ENCODE data around the gene POLDIP2. TPM values are rescaled to one million over a fixed set of nuclear protein-coding genes. Genes with fewer than 3 reads are reported as not detected.

Gene POLDIP2
- total RNA-seq, result 112 and 115 TPM in 2 replicates

GRCh38 chr17:28357061-28357900, at the start of gene POLDIP2:
Gene POLDIP2 (minus strand): TSS chr17:28357527. CDS start chr17:28357448, 79 bp downstream.
- Mint-ChIP-seq H3K36me3 (ENCODE audit: low read depth) (peaks cover 42% of the 10 kb centered on the region), H3K9me3 (no peaks in the 10 kb centered on the region), H3K27ac (peak within 1 kb of the TSS; percentile 93), H3K27me3 (no peaks in the 10 kb centered on the region), H3K4me3 (peak within 1 kb of the TSS; percentile 90), H3K4me1 (peaks cover 19% of the 10 kb centered on the region)
- DNase-seq, result peak; percentile 99
- intact Hi-C loops (cut with micrococcal nuclease), result loop anchor here (1.0 kb wide), 2 partner anchors 14 to 22 kb away; partner anchors contain the start of genes IFT20, SARM1 and TNFAIP1

DNA sequence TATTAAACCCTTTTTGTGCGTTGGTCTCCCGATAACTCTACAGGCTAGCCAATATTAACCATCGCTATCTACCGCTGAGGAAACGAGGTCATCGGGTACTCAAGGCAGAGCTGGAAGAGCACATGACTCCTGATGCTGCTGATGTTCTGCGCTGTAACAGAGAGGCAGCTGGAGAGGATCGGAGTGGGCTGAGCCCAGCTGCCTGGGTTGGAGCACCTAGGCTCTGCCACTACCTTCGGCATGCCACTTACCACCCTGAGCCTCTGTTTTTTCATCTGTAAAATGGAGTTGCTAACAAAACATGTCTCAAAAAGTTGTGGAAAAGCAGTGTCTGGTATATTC, 49.1 kb upstream of the POLDIP2 start:
- DNase-seq, result no peak
- peaks cover 7% of the 10 kb centered on the region for H3K4me1 Mint-ChIP-seq
- H3K9me3 Mint-ChIP-seq, result no peaks in the 10 kb centered on the region
- H3K27me3 Mint-ChIP-seq, result peaks cover 10% of the 10 kb centered on the region
- intact Hi-C loops (cut with micrococcal nuclease), result no loop called here
- peaks cover 3% of the 10 kb centered on the region for H3K36me3 Mint-ChIP-seq (ENCODE audit: low read depth)
- peak overlapping the region; percentile 39 for H3K27ac Mint-ChIP-seq
- peak overlapping the region; percentile 78 for H3K4me3 Mint-ChIP-seq

DNA sequence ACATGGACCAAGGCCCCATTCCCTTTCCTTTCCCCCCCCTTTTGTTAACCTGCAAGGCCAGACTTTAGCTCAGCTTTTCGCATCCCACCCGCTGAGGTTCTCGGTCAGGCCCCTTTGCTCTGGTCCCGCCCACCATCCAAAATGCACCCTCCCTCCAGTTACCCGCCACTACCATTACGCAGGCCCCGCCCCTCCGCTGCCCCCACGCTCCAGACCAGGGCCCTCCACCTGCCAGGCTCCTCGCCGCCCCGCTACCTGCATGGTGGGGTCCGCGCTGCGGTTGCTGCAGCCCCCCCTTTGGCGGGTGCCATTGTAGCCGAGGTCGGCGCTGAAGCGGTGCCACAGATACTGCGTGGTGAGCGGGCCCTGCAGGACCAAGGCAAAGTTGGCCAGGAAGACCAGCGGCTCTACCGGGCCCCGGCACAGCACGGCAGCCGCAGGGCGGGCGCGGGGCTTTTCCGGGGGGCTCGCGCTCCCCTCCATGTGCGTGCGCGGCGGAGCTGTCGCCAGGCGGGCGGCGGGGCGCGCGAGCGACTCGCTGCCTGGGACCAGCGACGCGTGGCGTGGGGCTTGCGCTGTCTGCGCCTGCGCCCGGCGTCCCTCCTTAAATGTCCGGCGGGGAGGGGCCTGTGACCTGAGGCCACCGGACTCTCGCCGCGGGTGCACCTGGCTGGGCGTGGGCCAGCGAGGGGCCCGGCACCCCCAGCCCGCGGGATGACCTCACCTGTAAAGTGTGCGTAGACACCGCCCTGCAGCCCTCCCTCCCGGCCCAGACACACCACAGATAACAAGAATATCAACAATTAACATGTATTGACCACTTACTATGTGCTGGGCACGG, 48.5 kb upstream of the POLDIP2 start, which contains the start of gene SLC46A1:
TSS of gene SLC46A1 (minus strand) at position 581 of the 841 bp plus-strand sequence. CDS start at position 483, 98 bp downstream.
- no peaks in the 10 kb centered on the region for H3K9me3 Mint-ChIP-seq
- H3K4me3 Mint-ChIP-seq, result peak within 1 kb of the TSS; percentile 80
- H3K4me1 Mint-ChIP-seq, result peaks cover 7% of the 10 kb centered on the region
- H3K36me3 Mint-ChIP-seq (ENCODE audit: low read depth), result peaks cover 3% of the 10 kb centered on the region
- intact Hi-C loops (cut with micrococcal nuclease), result no loop called here
- H3K27ac Mint-ChIP-seq, result peak within 1 kb of the TSS; percentile 39
- peak; percentile 81 for DNase-seq
- peaks cover 7% of the 10 kb centered on the region for H3K27me3 Mint-ChIP-seq

- no peak for DNase-seq
- Mint-ChIP-seq H3K4me3 (peak overlapping the region; percentile 80), H3K27me3 (peaks cover 5% of the 10 kb centered on the region), H3K27ac (no peak overlapping the region), H3K9me3 (no peaks in the 10 kb centered on the region), H3K4me1 (peaks cover 7% of the 10 kb centered on the region), H3K36me3 (ENCODE audit: low read depth) (peaks cover 3% of the 10 kb centered on the region)
- intact Hi-C loops (cut with micrococcal nuclease), result no loop called here
These were observed 47.7 kb upstream of the POLDIP2 start for GRCh38 chr17:28404812-28405570.

GRCh38 chr17:28404461-28404811, 47.1 kb upstream of the POLDIP2 start:
- Mint-ChIP-seq H3K9me3 (no peaks in the 10 kb centered on the region), H3K36me3 (ENCODE audit: low read depth) (peaks cover 3% of the 10 kb centered on the region), H3K27me3 (peaks cover 3% of the 10 kb centered on the region), H3K27ac (no peak overlapping the region), H3K4me1 (peaks cover 7% of the 10 kb centered on the region), H3K4me3 (peak overlapping the region; percentile 19)
- DNase-seq, result no peak
- intact Hi-C loops (cut with micrococcal nuclease), result no loop called here

GRCh38 chr17:28404007-28404406, 46.7 kb upstream of the POLDIP2 start:
- DNase-seq, result no peak
- no peak overlapping the region for H3K4me3 Mint-ChIP-seq
- no peaks in the 10 kb centered on the region for H3K9me3 Mint-ChIP-seq
- peaks cover 3% of the 10 kb centered on the region for H3K36me3 Mint-ChIP-seq (ENCODE audit: low read depth)
- H3K27ac Mint-ChIP-seq, result no peak overlapping the region
- H3K4me1 Mint-ChIP-seq, result peaks cover 7% of the 10 kb centered on the region
- intact Hi-C loops (cut with micrococcal nuclease), result no loop called here
- peaks cover 2% of the 10 kb centered on the region for H3K27me3 Mint-ChIP-seq

DNA sequence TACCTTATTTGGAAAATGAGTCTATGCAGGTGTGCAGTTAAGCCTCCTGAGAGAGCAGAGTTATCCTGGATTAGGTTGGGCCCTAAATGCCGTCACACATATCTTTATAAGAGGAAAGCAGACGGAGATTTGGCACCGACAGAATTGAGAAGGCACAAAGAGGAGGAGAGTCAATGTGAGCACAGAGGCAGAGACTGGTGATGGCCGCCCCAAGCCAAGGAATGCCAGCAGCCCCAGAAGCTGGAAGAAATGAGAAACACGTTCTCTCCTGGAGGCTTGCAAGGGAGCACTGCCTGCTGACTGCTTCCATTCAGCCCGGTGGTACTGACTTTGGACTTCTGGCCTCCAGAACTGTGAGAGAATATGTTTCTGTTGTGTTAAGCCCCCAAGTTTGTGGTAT, 45.5 kb upstream of the POLDIP2 start:
- intact Hi-C loops (cut with micrococcal nuclease), result no loop called here
- H3K27ac Mint-ChIP-seq, result no peak overlapping the region
- no peaks in the 10 kb centered on the region for H3K9me3 Mint-ChIP-seq
- H3K4me1 Mint-ChIP-seq, result peaks cover 7% of the 10 kb centered on the region
- H3K36me3 Mint-ChIP-seq (ENCODE audit: low read depth), result peaks cover 3% of the 10 kb centered on the region
- H3K27me3 Mint-ChIP-seq, result peaks cover 2% of the 10 kb centered on the region
- DNase-seq, result no peak
- H3K4me3 Mint-ChIP-seq, result no peak overlapping the region

- no peak overlapping the region for H3K4me3 Mint-ChIP-seq
- no peak for DNase-seq
- peaks cover 7% of the 10 kb centered on the region for H3K4me1 Mint-ChIP-seq
- no peaks in the 10 kb centered on the region for H3K9me3 Mint-ChIP-seq
- H3K27me3 Mint-ChIP-seq, result peaks cover 2% of the 10 kb centered on the region
- H3K27ac Mint-ChIP-seq, result no peak overlapping the region
- peaks cover 3% of the 10 kb centered on the region for H3K36me3 Mint-ChIP-seq (ENCODE audit: low read depth)
- intact Hi-C loops (cut with micrococcal nuclease), result no loop called here
These were observed 44.9 kb upstream of the POLDIP2 start for GRCh38 chr17:28402224-28402630.

GRCh38 chr17:28399808-28400207, 42.5 kb upstream of the POLDIP2 start:
- Mint-ChIP-seq H3K9me3 (no peaks in the 10 kb centered on the region), H3K4me1 (peaks cover 4% of the 10 kb centered on the region), H3K4me3 (no peak overlapping the region), H3K27me3 (no peaks in the 10 kb centered on the region), H3K27ac (peak overlapping the region; percentile 35), H3K36me3 (ENCODE audit: low read depth) (peaks cover 3% of the 10 kb centered on the region)
- no peak for DNase-seq
- intact Hi-C loops (cut with micrococcal nuclease), result no loop called here

GRCh38 chr17:28398280-28398981, 41.1 kb upstream of the POLDIP2 start:
- DNase-seq, result no peak
- Mint-ChIP-seq H3K4me3 (no peak overlapping the region), H3K27ac (no peak overlapping the region), H3K27me3 (no peaks in the 10 kb centered on the region), H3K9me3 (no peaks in the 10 kb centered on the region), H3K4me1 (peaks cover 6% of the 10 kb centered on the region), H3K36me3 (ENCODE audit: low read depth) (peaks cover 5% of the 10 kb centered on the region)
- intact Hi-C loops (cut with micrococcal nuclease), result no loop called here

GRCh38 chr17:28397687-28398279, 40.5 kb upstream of the POLDIP2 start:
- Mint-ChIP-seq H3K27ac (no peak overlapping the region), H3K9me3 (no peaks in the 10 kb centered on the region), H3K36me3 (ENCODE audit: low read depth) (peaks cover 5% of the 10 kb centered on the region), H3K4me1 (peaks cover 5% of the 10 kb centered on the region), H3K27me3 (no peaks in the 10 kb centered on the region), H3K4me3 (no peak overlapping the region)
- intact Hi-C loops (cut with micrococcal nuclease), result no loop called here
- no peak for DNase-seq

GRCh38 chr17:28397275-28397674, 39.9 kb upstream of the POLDIP2 start:
- Mint-ChIP-seq H3K9me3 (no peaks in the 10 kb centered on the region), H3K36me3 (ENCODE audit: low read depth) (peaks cover 8% of the 10 kb centered on the region), H3K27me3 (no peaks in the 10 kb centered on the region), H3K4me1 (peaks cover 5% of the 10 kb centered on the region), H3K27ac (no peak overlapping the region), H3K4me3 (no peak overlapping the region)
- intact Hi-C loops (cut with micrococcal nuclease), result no loop called here
- DNase-seq, result no peak
